ENCODE results near the gene KIAA0232.
A peak's percentile ranks its signal among the peaks of the same experiment; 100 is the strongest.
"Not testable (repeated sequence)": the region's sequence is repeated elsewhere in the genome, so short reads cannot be mapped to it uniquely, and the experiment has no call there.

KIAA0232 gene

GRCh38 chr4:6756345-6756744 lies 26.2 kb upstream of the KIAA0232 start:
- not testable (repeated sequence) for DNase-seq

- no peak for DNase-seq
These were observed 23.8 kb upstream of the KIAA0232 start for GRCh38 chr4:6758728-6759127.

GRCh38 chr4:6760865-6761264 lies 21.7 kb upstream of the KIAA0232 start:
- DNase-seq = no peak

GRCh38 chr4:6761649-6762615 lies 20.6 kb upstream of the KIAA0232 start:
- no peak for DNase-seq

GRCh38 chr4:6763330-6763851 lies 19.1 kb upstream of the KIAA0232 start:
- no peak for DNase-seq

- DNase-seq = no peak
These were observed 17.4 kb upstream of the KIAA0232 start for GRCh38 chr4:6764976-6765620.

- no peak for DNase-seq
These were observed 16.8 kb upstream of the KIAA0232 start for GRCh38 chr4:6765703-6766102.

GRCh38 chr4:6767386-6767747 lies 15.2 kb upstream of the KIAA0232 start:
- no peak for DNase-seq

- DNase-seq = no peak
These were observed 14.6 kb upstream of the KIAA0232 start for GRCh38 chr4:6767748-6768538.

- DNase-seq = no peak
These were observed 14.0 kb upstream of the KIAA0232 start for GRCh38 chr4:6768539-6768905.

GRCh38 chr4:6769233-6769988 lies 13.1 kb upstream of the KIAA0232 start:
- no peak for DNase-seq

- DNase-seq = no peak
These were observed 12.5 kb upstream of the KIAA0232 start for GRCh38 chr4:6769989-6770420.

- DNase-seq = no peak
These were observed 11.8 kb upstream of the KIAA0232 start for GRCh38 chr4:6770581-6771228.

GRCh38 chr4:6771229-6771671 lies 11.3 kb upstream of the KIAA0232 start:
- DNase-seq = no peak

- DNase-seq = peak; percentile 58
These were observed 10.2 kb upstream of the KIAA0232 start for GRCh38 chr4:6772223-6772928.

- peak; percentile 51 for DNase-seq
These were observed 9.4 kb upstream of the KIAA0232 start for GRCh38 chr4:6773106-6773505.

GRCh38 chr4:6773616-6774540 lies 8.6 kb upstream of the KIAA0232 start:
- DNase-seq = no peak

- no peak for DNase-seq
These were observed 6.8 kb upstream of the KIAA0232 start for GRCh38 chr4:6775746-6776145.

GRCh38 chr4:6776920-6777635 lies 5.4 kb upstream of the KIAA0232 start:
- DNase-seq = no peak

Data from fibroblast of skin of abdomen (primary cell).